Endometrial microvascular endothelial cells (primary cell): ENCODE measurements around the gene JAKMIP2. TPM values are rescaled to one million over a fixed set of nuclear protein-coding genes. Genes with fewer than 3 reads are reported as not detected.
"Not testable (repeated sequence)": the region's sequence is repeated elsewhere in the genome, so short reads cannot be mapped to it uniquely, and the experiment has no call there.

ENCODE experiments used
- in situ Hi-C: cut with HindIII; loops from 2 replicates; pipeline ENCODE4 v1.10.0; 2017; ENCODE audit warnings: low sequenced_read_pairs, low pct_unique_long_range_greater_than_20kb; ENCODE audit errors: inconsistent ontology term
- total RNA-seq: library from RNA; depleted of rRNA; stranded (reverse); fragments of >200 nt; gene quantifications from one replicate; pipeline ENCODE4 v1.2.3, GENCODE V29; 2015; ENCODE audit errors: inconsistent ontology term

The JAKMIP2 gene
- total RNA-seq, 1 donor from 2014 or later = not detected

GRCh38 chr5:147752666-147753290, 29.8 kb downstream of the JAKMIP2 start:
- in situ Hi-C loops = no loop called here

- in situ Hi-C loops = no loop called here
Observed at GRCh38 chr5:147752033-147752432, 30.5 kb downstream of the JAKMIP2 start.

- in situ Hi-C loops = no loop called here
Observed at GRCh38 chr5:147751156-147751830, 31.2 kb downstream of the JAKMIP2 start.

GRCh38 chr5:147750065-147750464, 32.5 kb downstream of the JAKMIP2 start:
- in situ Hi-C loops = no loop called here

GRCh38 chr5:147748590-147748989, 33.9 kb downstream of the JAKMIP2 start:
- in situ Hi-C loops = no loop called here

- in situ Hi-C loops = no loop called here
Observed at GRCh38 chr5:147746986-147747385, 35.5 kb downstream of the JAKMIP2 start.

GRCh38 chr5:147743678-147744374, 38.7 kb downstream of the JAKMIP2 start:
- in situ Hi-C loops = no loop called here

- in situ Hi-C loops = no loop called here
Observed at GRCh38 chr5:147743012-147743411, 39.5 kb downstream of the JAKMIP2 start.

GRCh38 chr5:147742151-147742550, 40.4 kb downstream of the JAKMIP2 start:
- in situ Hi-C loops = no loop called here

GRCh38 chr5:147740864-147741263, 41.7 kb downstream of the JAKMIP2 start:
- in situ Hi-C loops = no loop called here

GRCh38 chr5:147737921-147738320, 44.6 kb downstream of the JAKMIP2 start:
- in situ Hi-C loops = no loop called here

GRCh38 chr5:147735621-147736125, 46.9 kb downstream of the JAKMIP2 start:
- in situ Hi-C loops = no loop called here

GRCh38 chr5:147734894-147735293, 47.6 kb downstream of the JAKMIP2 start:
- in situ Hi-C loops = no loop called here

GRCh38 chr5:147733075-147733474, 49.5 kb downstream of the JAKMIP2 start:
- in situ Hi-C loops = no loop called here

- in situ Hi-C loops = no loop called here
Observed at GRCh38 chr5:147732291-147732883, 50.1 kb downstream of the JAKMIP2 start.

GRCh38 chr5:147731431-147732290, 50.9 kb downstream of the JAKMIP2 start:
- in situ Hi-C loops = no loop called here

- in situ Hi-C loops = no loop called here
Observed at GRCh38 chr5:147727200-147727599, 55.3 kb downstream of the JAKMIP2 start.

- in situ Hi-C loops = not testable (repeated sequence)
Observed at GRCh38 chr5:147721191-147721960, 61.2 kb downstream of the JAKMIP2 start.
